GM19025 (cell line): ENCODE data around the gene SHC4.
"Not testable (repeated sequence)": the region's sequence is repeated elsewhere in the genome, so short reads cannot be mapped to it uniquely, and the experiment has no call there.

Source experiments
- ATAC-seq: cut with Tn5 transposase; IDR thresholded peaks from one replicate; pipeline ENCODE4 v1.9.1; 2021; ENCODE audit warnings: mild to moderate bottlenecking, low read depth, moderate library complexity; ENCODE audit not compliant: unreplicated experiment

Gene SHC4

GRCh38 chr15:48963524-48964113 is at the start of gene SHC4:
Gene SHC4 (minus strand): TSS chr15:48963919. CDS start chr15:48963015, 904 bp downstream.
- peak; percentile 38 for ATAC-seq

DNA sequence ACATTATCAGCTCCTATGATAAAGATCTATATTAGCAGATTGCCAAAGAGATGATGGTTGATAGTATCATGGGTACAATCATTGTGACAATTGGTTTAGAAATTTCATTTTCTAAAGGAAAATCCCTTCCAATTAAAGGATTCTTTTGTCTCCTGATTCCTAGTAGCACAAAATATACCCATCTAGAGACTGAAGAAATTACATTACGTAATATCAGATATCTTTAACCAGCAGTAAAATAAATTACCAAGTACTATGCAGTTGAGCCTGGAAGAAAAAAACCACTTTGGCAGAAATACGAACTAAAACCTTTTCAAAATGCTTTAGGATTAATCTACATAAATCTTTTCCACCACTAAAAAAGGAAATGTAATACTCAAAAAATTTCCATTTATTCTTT is 35.6 kb upstream of the SHC4 start:
- no peak for ATAC-seq

DNA sequence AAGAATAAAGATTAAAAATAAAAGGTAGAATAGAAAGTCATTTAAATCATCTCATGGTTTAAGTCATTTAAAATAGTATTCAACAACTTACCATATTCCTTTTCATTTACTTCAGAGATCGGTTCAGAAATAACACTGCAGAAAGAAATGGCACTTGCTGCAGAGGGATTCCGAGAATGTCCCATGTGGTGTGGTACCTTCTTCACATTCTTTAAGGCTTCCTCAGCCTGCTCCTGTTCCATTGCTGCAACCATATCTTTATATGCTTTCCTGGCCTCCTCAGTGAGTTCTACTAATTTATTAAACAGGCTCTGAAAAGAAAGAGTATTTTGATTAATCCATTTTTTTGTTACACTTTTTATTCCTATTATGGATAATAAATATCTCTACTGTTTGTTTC is 32.6 kb upstream of the SHC4 start:
- no peak for ATAC-seq

GRCh38 chr15:48993380-48993779 is 29.7 kb upstream of the SHC4 start:
- ATAC-seq = no peak

- peak; percentile 94 for ATAC-seq
Measured at GRCh38 chr15:48992545-48992944, 28.8 kb upstream of the SHC4 start.

GRCh38 chr15:48992096-48992495 is 28.4 kb upstream of the SHC4 start:
- ATAC-seq = no peak

GRCh38 chr15:48989170-48989569 is 25.5 kb upstream of the SHC4 start:
- ATAC-seq = no peak

GRCh38 chr15:48987142-48987541 is 23.4 kb upstream of the SHC4 start:
- ATAC-seq = no peak

GRCh38 chr15:48986240-48986639 is 22.5 kb upstream of the SHC4 start:
- no peak for ATAC-seq

DNA sequence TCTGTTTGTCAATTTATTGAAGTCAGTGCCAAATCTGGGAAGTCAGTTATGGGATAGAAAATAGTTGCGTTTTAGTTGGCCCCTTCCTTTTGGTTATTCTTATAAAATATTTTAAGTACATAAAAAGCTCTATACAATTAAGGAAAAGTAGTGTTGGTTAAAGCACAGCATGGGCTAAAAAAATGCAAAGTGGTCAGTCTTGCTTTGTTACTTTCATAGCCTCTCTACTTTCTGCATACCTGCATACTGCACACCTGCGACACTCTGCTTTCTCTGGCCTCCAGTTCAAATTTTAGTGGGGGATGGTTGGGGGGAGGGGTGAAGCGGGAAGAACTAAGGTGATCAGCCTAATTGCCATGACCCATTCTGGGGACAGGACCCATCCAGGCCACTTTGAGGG is 21.8 kb upstream of the SHC4 start:
- ATAC-seq = no peak

GRCh38 chr15:48984811-48985352 is 21.2 kb upstream of the SHC4 start:
- no peak for ATAC-seq

DNA sequence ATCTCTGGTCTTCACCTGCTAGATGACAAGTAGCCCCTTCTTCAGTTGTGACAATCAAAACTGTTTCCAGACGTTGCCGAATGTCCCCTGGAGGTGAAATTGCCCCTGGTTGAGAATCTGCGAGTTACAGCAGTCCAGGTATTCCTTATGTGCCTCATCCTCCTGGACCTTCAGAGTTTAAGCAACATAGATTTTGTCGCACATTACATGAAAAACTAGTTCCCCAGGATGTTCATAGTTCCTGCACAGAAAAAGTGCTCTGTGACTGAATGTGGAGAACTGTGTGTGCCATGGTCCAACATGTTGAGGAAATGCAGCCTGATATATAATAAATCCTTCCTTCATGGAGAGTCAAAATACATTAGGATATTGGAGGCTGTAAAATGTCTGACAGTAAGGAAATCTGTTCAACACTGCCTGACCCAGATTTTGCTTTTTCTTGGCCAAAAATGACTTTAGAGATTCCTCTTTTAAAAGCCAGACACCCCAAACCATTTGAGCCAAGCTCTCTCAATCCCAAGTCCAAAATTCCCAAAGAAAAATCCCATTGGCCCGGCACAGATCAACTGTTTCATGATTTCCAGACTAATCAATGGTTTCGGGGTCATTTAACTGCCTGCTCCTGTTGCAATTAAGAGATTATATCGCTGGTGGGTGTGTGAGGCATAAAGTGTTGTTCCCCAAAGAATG is 20.4 kb upstream of the SHC4 start:
- ATAC-seq = no peak

GRCh38 chr15:48983300-48983699 is 19.6 kb upstream of the SHC4 start:
- no peak for ATAC-seq

GRCh38 chr15:48981941-48982340 is 18.2 kb upstream of the SHC4 start:
- ATAC-seq = no peak

DNA sequence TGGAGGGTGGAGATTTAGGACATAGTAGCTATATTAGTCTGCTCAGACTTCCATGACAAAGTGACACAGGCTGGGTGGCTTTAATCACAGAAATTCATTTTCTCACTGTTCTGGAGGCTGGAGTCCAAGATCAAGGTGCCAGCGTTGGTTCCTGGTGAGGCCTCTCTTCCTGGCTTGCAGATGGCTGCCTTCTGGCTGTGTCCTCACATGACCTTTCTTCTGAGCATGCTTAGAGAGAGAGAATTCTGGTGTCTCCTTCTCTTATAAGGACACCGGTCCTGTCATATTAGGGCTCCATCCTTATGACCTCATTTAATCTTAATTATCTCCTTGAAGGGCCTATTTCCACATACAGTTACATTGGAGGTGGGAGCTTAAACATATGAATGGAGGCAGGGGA is 14.9 kb upstream of the SHC4 start:
- ATAC-seq = no peak

- no peak for ATAC-seq
Measured at GRCh38 chr15:48976444-48977088, 12.8 kb upstream of the SHC4 start.

DNA sequence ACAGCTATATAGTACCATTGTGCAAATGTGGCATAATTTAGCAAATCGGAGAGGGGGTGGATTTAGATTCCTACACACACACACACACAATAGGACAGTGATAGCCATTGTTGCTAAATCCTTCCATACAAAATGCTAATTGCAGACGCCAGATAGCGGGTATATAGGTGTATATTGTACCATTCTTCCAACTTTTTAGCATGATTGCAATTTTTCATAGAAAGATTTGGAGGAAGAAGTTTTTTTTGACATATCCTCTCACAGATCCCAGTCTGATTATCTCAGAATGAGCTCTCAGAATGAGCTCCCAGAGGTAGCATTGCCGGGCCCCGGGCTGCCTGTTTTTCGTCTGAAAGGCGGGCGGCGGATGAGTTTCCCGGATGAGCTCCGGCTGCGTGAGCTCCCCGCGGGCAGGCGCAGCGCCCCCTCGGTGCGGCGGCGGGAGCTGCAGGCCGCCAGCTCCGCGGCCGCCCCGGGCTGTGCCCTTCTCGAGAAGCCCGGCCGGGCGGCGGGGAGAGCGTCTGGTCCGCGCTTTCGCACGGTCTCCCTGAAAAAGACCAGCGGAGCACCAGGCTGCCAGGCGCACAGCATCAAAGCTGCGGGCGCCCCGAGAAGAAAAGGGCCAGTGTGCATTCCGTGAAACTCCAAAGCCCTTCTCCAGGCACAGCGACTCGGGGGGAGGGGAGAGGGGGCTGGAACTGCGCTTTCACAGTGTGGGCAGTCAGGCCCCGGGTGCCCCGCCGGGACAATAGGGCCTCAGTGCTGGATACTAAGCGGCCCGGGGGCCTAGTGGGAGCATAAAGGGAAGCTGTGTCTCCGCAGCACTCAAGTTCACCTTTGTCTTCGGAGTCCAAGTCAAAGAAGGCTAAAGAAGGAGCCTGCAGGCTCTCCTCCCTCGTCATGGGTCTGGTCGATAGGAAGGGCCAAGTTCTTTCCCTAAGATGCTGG is 12.0 kb upstream of the SHC4 start:
- ATAC-seq = peak; percentile 97

- no peak for ATAC-seq
Measured at GRCh38 chr15:48974882-48975281, 11.2 kb upstream of the SHC4 start.

DNA sequence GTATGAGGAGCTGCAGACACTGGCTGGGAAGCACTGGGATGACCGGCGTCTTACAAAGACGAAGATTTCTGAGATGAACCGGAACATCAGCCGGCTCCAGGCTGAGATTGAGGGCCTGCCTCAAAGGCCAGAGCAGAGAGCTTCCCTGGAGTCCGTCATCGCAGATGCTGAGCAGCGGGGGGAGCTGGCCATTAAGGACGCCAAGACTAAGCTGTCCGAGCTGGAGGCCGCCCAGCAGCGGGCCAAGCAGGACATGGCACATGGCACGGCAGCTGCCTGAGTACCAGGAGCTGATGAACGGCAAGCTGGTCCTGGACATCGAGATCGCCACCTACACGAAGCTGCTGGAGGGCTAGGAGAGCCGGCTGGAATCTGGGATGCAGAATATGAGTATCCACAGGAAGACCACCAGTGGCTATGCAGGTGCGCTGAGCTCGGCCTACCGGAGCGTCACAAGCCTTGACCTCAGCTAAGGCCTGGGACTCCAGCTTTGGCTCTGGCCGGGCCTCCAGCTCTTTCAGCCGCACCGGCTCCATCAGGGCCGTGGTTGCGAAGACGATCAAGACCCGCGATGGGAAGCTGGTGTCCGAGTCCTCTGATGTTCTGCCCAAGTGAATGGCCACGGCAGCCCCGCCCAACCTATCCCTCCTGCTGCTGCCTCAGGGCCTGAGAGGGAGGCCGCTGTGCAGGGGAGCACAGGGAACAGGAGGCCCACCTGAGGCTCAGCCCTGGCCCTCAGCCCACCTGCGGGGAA is 9.2 kb upstream of the SHC4 start:
- ATAC-seq = no peak

DNA sequence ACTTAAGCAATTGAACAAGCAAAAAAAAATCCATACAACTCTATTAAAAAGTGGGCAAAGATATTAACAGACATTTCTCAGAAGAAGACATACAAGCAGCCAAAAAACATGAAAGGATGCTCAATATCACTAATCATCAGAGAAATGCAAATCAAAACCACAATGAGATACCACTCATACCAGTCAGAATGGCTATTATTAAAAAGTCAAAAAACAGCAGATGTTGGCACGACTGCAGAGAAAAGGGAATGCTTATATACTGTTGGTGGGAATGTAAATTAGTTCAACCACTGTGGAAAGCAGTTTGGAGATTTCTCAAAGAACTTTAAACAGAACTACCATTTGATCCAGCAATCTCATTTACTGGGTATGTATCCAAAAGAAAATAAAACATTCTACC is 7.2 kb upstream of the SHC4 start:
- ATAC-seq = not testable (repeated sequence)
